NCI-H2196 treated with DMSO at 0.1 percent for 48 hours (cell line): ENCODE data around the gene TM9SF3.
"Not testable (repeated sequence)": the region's sequence is repeated elsewhere in the genome, so short reads cannot be mapped to it uniquely, and the experiment has no call there.

Source experiments
- DNase-seq: peaks from one replicate; lab custom pipeline; 2025; ENCODE audit not compliant: unreplicated experiment; lab: John Stamatoyannopoulos, UW

TM9SF3 gene

DNA sequence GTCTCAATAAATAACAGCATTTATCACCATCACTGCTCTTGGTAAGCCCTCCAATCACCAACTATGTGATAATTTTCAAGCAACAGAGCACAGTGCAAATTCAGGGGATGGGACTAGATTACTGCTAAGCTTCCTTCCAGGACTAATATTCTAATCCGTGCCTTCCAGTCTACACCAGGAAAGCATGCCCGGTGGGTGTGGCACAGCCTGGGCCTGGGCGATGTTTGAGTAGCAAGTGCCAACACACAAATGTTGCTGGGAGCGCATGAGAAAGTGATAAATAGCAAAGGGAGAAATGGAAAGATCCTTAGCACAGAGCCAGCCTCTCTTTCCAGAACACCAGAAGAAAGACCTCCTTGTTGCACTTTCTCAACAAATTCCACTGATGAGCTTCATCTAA is 13.5 kb upstream of the TM9SF3 start:
- DNase-seq = no peak

DNA sequence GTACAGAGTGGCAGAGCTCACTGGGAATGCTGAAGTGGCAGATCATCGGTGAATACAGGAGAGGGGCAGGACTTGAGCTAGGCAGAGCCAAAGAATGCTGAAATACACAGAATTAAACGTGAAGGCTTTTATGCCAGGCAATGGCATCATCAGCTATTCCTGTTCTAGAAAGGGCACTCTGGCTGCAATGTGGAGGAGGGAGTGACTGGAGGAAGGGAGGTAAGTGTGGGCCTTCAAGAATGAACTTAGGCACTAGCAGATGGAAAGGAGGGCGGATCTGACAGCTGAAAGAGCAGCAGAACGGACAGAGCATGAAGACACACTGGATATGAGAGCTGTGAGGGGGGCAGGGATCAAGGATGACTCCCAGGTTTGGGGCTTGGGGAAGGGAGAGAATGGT is 12.0 kb upstream of the TM9SF3 start:
- DNase-seq = no peak

DNA sequence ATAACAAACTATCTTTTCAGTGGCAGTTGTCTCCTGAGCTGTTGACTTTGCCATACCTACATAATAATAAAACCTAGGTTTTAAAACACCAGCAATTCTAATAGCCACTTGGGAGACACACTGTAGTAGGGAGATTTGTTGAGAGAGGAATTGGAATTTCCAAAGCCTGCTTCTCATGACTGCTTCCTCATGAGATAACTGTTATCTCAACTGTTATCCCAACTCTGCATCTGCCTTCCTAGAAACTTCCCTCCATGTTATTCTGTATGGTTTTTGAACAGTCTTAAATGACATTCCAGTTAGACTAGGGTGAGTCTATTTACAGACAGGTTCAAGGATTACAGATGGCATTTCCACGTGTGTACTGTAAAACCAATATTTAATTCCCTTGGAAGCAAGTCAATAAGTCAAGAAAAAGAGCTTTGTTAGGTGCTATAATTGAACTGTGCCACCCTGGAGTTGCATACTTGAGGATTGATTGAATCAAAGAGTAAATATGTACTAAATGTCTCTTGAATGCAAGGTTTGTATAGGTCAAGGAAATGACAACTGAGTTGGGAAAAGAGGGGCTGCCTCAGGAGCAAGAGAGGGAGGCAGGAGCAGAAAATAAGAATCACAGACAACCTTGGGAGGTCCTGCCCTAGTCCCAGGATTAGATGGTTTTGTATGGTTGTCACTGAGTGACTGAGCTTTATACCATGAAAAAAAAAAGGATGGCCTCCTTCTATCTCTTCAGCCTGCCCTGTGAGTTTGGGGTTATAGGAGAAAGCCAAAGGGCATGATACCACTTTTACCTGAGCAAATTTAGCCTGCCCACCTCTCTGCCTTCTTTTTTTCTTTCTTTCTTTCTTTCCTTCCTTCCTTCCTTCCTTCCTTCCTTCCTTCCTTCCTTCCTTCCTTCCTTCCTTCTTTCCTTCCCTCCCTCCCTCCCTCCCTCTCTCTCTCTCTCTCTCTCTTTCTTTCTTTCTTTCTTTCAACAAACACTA is 9.9 kb upstream of the TM9SF3 start:
- no peak for DNase-seq

DNA sequence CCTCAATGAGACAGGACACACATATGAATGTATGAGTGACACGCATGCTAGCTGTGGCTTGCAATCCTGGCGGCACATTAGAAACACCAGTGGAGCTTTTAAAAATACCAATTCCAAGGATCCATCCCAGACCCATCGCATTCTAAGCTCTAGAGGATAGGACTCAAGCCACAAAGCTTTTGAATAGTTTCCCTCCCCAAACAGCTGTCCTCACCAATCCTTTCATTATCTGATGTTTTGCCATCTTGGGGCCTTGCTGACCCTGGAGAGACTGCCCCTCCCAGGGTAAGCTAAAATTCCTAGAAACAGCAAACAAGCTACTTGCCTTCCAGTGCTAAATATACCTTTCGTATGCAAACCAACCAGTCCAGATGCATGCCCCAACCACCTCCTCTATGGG is 8.9 kb upstream of the TM9SF3 start:
- no peak for DNase-seq

DNA sequence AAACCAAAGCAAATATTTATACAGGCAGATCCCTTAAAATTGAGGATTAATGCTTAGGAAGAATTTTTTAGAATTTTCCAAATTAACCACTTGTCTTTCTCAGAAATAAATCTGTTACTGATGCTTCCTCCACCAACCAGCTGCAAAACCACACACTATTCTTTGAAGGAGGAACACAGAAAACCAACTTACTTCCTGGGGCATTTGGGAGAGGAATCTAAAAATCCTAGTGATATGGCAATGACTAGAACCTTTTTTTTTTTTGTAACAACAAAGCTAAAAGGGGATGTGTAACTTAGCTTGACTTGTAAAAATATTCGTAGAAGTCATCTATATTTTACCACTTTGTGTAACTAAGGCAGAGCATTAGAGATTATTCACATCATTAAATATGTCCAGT is 5.1 kb upstream of the TM9SF3 start:
- DNase-seq = no peak

DNA sequence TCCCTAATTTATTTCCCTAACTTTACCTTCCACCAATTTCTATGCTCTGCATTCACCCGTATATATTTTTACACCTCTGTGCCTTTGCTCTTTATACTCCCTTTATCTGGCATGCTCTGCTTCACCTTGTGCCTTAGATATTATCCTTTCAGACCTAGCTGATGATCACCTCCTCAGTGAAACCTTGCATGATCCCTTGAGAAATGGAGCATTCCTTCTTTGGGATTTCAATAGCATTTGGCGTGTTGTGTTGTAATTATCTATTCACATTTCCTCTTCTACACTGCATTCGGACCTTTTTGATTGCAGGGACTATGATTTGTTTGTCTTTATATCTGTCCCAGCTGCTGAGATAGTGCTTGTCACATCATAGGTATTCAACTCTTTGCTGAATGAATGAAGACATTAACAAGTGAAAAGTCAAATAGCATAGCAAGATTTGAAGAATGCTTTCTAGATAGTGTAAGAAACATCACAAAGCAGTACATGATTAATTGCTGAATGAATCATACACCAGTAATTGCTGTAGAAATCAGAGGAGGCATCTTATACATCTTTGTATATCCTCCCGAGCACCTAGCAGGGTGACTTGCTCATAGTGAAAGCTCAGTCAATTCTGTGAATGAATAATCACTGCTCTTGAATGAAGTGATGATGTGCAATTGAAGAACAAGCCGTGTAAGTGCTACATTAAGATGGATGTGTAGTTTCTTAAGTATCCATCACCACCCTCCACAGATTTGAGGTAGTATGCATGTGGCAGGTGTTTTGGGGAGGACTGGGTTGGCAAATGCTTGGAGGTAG is 2.0 kb upstream of the TM9SF3 start:
- DNase-seq = no peak

DNA sequence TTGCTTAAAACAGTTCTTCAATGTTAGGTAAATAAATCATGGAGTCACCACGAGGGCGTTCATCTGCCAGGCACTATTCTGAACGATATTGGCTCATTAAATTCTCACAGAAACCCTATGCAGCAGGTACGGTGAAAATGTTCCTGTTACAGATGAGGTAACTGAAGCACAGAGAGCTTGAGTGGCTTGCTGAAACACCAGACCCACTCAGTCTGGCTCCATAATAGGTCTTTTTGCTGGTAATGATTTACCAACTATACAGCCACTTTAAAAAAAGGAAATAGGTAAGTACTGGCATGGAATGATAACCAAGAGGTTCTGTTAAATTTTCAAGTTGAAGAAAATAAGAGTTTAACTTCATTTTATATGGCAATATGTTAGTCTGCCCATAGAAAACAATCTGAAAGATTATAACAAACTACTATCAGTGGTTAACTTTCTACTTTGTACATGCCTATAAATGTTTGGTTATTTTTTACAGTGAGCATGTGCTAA is 1.3 kb upstream of the TM9SF3 start:
- DNase-seq = no peak

DNA sequence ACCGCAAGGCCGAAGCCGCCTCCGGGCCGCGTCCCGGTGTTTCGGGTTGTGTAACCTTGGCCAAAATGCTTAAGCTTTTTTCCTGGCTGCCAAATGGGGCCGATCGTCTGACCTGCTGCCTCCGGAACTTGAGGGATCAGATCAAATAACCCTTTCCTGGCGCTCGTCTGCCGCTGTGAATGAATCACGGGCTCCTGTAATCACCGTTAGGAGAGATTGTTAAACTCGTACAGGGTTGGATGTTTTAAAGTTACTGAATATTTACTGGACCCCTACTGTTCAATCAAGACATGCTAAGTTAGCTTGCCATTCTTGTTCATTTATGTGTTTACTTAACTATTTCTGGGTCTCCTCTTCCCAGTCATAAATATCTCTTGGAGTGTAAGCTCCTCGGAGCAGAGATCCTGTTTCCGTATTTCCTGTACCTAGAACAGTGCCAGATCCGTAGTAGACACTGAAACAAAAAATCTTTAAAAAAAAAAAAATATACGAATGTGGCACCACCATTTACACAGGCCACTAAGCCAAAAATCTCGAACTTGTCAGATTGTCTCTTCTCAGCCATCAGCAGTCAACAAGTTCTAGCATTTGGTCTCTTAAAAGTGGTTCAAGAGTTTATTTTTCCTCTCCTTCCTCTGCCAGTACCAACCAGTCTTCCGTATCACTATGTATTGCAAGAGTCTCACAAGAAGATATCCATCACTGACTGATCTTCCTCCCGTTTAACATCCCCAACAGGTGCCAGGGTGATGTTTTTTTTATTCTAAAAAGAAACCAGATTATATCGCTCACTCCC is 650 bp upstream of the TM9SF3 start:
- DNase-seq = no peak

DNA sequence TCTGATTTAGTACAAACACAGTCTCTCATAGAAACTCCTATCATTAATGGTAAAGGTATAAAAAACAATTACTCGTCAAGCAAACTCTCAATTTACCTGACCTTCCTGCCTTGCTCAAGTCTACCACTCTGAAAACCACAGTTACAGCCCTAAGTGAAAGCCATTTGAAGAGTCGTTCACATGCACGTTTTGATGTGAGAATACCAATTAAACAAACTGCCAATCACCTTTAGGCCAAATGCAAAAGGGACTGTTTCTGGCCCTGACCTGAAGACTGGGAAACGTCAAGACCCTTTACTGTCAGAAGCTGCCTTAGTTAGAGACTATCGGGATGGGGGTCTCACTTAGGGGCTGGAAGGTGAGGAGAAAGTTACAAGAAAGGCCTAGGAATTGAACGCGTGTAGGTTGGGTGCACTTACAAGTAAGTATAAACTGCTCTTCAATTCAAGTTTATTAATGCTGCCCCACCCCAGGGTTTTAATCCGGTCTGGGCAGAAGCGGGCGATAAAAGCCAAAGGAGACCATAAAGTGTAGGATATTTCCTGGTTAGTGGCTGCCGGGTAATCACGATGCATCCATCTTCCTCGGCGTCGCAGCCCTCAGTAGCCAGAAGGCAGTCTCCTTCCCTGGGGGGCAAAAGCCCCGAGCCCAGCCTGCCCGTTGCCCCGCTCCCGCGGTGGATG is 935 bp downstream of the TM9SF3 start:
- no peak for DNase-seq

DNA sequence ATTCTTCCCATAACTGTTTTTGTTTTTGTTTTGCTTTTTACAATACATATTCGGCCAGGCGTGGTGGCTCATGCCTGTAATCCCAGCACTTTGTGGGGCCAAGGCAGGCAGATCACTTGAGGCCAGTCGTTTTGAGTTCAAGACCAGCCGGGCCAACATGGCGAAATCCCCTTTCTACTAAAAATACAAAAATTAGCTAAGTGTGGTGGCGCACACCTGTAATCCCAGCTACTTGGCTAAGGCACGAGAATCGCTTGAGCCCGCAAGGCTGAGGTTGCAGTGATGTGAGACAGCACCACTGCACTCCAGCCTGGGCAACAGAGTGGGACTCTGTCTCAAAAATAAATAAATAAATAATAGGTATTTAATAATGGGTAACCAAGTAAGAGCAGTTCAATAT is 2.3 kb downstream of the TM9SF3 start:
- no peak for DNase-seq

DNA sequence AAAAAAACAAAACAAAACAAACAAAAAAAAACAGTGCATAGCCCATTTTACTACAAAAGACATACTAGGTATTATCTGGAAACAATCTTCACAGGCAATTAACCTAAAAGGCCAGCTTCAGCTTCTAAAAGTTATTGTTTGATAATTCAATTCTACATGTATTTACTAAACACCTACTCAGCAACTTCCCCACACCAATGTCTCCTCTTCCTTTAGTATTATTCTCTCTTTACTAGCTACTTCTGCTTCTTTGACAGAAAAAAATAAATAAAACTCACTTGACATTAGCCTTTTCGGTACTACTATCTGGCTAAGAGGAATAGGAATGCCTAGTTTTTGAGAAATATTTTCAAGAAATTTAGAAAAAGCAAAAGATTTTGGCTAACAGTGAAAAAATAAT is 2.8 kb downstream of the TM9SF3 start:
- no peak for DNase-seq

DNA sequence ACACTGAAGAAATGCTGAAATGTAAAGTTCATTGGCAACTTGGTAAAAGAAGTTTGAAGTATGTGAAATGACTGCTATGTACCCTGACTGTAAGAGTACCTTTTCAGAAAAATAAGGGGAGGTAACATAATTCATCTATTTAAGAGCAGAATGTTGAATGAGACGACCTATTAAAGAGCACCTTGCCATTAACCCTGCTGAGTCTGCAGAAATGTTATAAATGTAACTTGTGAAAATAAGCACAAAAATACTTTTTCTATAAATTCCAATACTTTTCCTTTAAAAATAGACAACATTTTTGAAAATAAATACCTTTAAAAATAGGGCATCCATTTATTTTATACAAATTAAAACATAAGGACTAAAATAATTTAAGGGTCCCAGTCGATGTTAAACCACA is 7.7 kb downstream of the TM9SF3 start:
- DNase-seq = no peak

DNA sequence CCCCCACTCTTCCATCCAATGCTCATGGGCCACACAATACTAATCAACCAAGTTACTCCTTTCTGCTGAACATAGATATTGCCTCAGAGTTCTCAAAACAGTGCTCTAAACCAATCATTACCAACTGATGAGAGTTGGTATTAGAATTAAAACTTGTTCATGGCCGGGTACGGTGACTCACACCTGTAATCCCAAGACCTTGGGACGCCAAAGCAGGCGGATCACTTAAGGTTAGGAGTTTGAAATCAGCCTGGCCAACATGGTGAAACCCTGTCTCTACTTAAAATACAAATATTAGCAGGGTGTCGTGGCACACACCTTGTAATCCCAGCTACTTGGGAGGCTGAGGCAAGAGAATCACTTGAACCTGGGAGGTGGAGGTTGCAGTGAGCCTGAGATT is 8.2 kb downstream of the TM9SF3 start:
- DNase-seq = no peak

DNA sequence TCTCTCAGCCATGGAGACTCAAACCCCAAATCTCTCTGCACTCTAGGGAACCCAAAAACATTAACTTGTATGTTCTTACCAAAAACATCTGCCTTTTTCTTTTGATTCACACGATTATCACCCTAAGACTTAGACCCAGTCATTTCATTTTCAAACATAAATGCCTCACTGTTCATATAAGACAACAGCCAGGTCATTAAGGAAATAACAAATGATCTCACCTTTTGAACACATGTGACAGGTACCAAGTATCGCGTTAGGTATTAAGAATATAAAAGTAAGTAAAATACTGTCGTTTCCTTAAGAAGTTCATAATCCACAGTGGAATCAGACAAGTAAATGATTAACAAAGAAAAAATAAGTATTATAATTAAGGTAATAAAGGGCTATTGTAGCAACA is 8.8 kb downstream of the TM9SF3 start:
- no peak for DNase-seq

DNA sequence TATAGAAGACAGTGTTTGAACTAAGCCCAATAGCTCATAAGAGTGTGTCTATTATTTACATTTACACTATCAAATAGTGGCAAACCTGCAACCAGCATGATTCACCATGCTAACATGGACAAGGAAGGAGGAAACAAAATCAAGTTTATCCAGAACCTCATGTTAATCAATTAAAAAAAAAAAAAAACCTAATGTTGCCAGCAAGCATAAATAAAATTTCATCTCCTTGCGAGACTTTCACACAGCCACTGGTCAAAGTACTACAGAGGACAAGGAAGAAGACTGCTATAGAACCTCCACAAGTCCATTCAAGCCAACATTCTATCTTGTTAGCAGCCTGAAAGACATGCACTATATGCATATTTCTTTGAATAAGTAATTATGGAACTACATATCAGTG is 9.7 kb downstream of the TM9SF3 start:
- DNase-seq = no peak

DNA sequence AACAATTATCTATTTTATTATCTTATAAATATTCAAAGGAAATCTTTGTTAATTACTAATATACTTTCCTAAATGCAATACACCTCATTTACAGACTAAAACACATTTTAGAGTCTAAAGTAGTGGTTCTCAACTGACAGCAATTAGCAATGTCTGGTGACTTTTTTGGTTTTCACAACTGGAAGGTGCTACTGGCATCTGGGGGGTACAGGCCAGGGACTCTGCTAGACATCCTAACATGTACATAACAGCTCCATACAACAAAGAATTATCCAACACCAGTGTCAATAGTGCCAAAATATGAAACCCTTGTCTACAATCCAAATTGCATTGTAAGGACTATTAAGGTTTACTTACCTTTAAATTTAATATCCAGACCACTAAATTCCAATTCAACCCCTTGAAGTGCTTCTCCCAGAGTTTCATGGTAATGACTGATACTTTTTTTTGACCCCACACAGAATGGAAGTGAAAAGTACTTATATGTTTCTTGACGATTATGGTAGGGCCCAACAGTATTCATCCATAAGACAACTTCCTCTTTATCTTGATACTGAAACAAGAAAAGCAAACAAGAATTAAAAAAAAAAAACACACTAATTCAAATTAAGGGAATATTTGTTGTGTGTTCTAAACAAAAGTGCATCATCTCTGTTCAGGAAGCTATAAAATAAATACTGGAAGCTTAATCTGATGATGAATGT is 10.4 kb downstream of the TM9SF3 start:
- no peak for DNase-seq

DNA sequence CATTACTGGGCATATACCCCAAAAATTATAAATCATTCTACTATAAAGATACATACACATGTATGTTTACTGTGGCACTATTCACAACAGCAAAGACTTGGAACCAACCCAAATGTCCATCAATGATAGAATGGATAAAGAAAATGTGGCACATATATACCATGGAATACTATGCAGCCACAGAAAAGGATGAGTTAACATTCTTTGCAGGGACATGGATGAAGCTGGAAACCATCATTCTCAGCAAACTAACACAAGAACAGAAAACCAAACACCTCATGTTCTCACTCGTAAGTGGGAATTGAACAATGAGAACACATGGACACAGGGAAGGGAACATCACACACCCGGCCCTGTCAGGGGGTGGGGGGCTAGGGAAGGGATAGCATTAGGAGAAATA is 12.2 kb downstream of the TM9SF3 start:
- DNase-seq = not testable (repeated sequence)

DNA sequence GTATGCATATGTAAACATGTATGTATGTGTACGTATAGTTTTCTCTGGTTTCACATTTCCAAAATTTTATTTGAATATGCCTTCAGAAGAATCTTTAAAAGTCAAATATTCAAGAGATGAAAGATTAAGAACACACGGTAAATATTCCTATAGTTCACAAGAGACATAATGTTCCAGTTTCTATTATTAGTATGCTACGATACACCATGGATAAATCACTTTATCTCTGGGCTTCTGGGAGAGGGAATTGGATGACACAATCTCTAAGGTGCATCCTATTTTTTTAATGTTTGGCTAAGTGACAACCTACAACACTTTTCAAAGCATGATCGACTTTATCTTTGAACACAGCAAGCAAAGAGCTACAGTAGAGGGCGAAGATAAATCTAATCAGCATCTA is 13.8 kb downstream of the TM9SF3 start:
- DNase-seq = no peak

DNA sequence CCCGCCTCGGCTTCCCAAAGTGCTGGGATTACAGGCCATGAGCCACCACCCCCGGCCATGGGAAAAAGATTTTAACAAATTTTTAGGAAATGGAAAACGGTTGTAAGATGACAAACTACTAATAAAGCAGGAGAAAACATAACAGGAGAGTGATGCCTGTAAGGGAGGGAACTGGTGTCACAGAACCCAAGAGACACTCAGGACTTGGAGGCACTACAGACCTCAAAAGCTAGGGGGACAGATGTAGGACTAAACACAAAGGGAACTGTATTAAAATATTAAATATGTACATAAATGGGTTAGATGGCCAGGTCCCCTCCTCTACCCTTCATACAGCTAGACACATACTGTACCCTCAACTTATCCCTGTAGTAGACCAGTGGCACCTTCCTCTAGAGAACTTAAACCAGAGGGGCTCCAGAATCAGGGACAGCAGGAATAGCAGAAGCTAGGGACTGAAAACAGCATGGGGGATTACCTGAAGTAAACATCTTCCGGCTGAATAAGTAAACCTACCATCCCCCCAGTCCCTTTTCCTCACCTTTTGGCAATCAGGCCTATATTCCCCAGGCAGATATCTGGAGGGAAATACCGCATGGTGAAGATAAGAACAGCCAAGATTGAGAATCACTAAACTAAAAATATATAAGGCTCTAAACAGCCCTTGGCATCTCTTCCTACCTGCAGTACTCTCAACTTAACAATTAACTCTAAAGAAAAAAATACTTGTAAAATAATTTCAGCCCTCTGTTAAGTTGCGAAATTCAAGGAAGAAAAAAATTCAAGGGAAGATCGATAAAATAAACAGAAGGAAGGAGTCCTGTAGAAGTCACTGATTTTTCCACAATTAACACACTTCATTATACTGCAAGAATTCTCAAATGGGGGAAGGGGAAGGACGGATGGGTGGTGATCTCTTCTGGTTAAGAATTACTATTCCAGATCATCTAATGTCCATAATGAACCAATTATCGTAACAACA is 15.5 kb downstream of the TM9SF3 start:
- no peak for DNase-seq
